DND-41 (cell line): ENCODE data around the gene ARRDC2.

Experiments used
- ATAC-seq: fragments of 200-7000 bp; cut with Tn5 transposase; 3 replicates; pipeline ENCODE4 v1.9.1; 2021; ENCODE audit warnings: low read depth; ENCODE audit not compliant: insufficient read depth
- DNase-seq: peaks from one replicate; pipeline ENCODE4 v3.0.0-alpha.2; 2020
- H2AFZ ChIP-seq: 2 replicates; pipeline ENCODE4 v1.6.0; 2012; ENCODE audit warnings: low read depth, low read length
- H3K27ac ChIP-seq: 2 replicates; pipeline ENCODE4 v1.5.1; 2012; ENCODE audit warnings: low read length, inconsistent platforms
- H3K27me3 ChIP-seq: fragments of 200-600 bp; sonication (generic); 2 replicates; pipeline ENCODE4 v1.6.0; 2012; ENCODE audit warnings: low read length, mild to moderate bottlenecking, inconsistent platforms; ENCODE audit not compliant: insufficient read depth, poor library complexity
- H3K36me3 ChIP-seq: 2 replicates; pipeline ENCODE4 v1.5.1; 2012; ENCODE audit warnings: low read length, inconsistent platforms; ENCODE audit not compliant: insufficient read depth
- H3K4me1 ChIP-seq: 2 replicates; pipeline ENCODE4 v1.5.1; 2012; ENCODE audit warnings: mild to moderate bottlenecking, low read length; ENCODE audit not compliant: insufficient read depth
- H3K4me2 ChIP-seq: 2 replicates; pipeline ENCODE4 v1.6.0; 2012; ENCODE audit warnings: mild to moderate bottlenecking, moderate library complexity, low read length, inconsistent platforms; ENCODE audit not compliant: insufficient read depth
- H3K4me3 ChIP-seq, 2 experiments: fragments of 200-600 bp in 1 of 2; shearing (Covaris generic) in 1 of 2; 2 replicates each; pipeline ENCODE4 v1.5.1; 2012 to 2016; ENCODE audit warnings: inconsistent platforms in 2 of 2, low read length in 2 of 2, mild to moderate bottlenecking in 2 of 2, low read depth in 1 of 2, moderate library complexity in 1 of 2
- H3K79me2 ChIP-seq: 2 replicates; pipeline ENCODE4 v1.6.0; 2012; ENCODE audit warnings: low read length, inconsistent platforms; ENCODE audit not compliant: insufficient read depth
- H3K9ac ChIP-seq: 2 replicates; pipeline ENCODE4 v1.6.0; 2012; ENCODE audit warnings: low read depth, mild to moderate bottlenecking, inconsistent platforms, low read length, moderate library complexity
- H3K9me3 ChIP-seq: 2 replicates; pipeline ENCODE4 v1.5.1; 2012; ENCODE audit warnings: low read length, moderate library complexity, mild to moderate bottlenecking, inconsistent platforms; ENCODE audit not compliant: insufficient read depth, severe bottlenecking
- H4K20me1 ChIP-seq: 2 replicates; pipeline ENCODE4 v1.6.0; 2012; ENCODE audit warnings: low read length; ENCODE audit not compliant: insufficient read depth
- EZH2 ChIP-seq: IDR thresholded peaks from 3 replicates; pipeline ENCODE4 v1.6.1; 2012; ENCODE audit warnings: borderline replicate concordance, low read depth, mild to moderate bottlenecking, moderate library complexity, low read length, inconsistent platforms; ENCODE audit not compliant: severe bottlenecking
- TF ChIP-seq, protein P1 (sequence below): IDR thresholded peaks from 2 replicates; pipeline ENCODE4 v1.5.1; 2012; ENCODE audit warnings: borderline replicate concordance, low read length, moderate library complexity, mild to moderate bottlenecking; ENCODE audit not compliant: poor library complexity, severe bottlenecking; ENCODE audit errors: extremely low read depth

ARRDC2 gene

DNA sequence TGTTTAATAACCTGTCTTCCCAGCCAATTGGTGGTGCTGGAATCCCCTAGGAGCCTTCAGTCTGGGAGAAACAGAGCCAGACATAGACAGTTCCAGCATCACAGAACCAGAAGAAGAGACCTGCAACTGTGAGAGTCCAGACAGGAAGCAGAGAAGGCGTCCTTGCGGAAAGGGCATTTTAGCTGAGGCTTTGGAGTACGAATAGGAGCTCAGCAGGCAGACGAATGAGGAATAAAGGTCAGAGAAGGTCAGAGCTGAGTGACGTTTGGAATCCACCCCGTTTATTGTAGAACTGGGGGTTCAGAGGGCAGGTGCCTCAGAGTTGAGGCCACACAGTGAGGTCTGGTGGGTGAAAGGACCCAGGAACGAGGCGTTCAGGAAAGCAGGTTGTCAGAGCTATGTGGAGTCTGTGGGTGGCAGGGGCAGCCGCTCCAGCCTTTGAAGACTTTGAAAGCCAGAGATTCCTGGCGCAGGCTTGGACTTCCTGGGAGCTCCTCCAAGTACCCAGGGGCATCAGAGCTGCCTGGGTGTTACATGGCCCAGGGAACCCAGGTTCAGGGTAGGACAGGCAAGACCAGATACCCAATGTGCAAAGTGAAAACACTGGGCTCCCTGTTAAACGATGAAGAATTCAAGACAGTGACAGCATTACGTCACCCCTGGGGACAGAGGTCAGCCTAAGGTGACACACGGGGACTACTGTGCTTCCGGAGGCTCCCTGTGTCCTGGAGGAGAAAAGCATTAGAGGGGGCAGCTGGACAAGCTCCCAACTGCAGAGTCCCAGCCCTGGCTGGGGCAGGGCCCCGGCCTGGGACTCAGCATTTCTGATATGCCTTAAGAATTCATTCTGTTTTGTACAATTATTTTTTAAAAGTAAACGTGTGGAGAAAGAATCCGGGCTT lies 5.5 kb downstream of the ARRDC2 start:
- TF ChIP-seq, protein P1, sequence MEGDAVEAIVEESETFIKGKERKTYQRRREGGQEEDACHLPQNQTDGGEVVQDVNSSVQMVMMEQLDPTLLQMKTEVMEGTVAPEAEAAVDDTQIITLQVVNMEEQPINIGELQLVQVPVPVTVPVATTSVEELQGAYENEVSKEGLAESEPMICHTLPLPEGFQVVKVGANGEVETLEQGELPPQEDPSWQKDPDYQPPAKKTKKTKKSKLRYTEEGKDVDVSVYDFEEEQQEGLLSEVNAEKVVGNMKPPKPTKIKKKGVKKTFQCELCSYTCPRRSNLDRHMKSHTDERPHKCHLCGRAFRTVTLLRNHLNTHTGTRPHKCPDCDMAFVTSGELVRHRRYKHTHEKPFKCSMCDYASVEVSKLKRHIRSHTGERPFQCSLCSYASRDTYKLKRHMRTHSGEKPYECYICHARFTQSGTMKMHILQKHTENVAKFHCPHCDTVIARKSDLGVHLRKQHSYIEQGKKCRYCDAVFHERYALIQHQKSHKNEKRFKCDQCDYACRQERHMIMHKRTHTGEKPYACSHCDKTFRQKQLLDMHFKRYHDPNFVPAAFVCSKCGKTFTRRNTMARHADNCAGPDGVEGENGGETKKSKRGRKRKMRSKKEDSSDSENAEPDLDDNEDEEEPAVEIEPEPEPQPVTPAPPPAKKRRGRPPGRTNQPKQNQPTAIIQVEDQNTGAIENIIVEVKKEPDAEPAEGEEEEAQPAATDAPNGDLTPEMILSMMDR, result no peak
- no peak for TF ChIP-seq EZH2
- no peak for DNase-seq
- peaks cover 50% of the 10 kb centered on the region for H3K36me3 ChIP-seq
- H3K4me1 ChIP-seq, result peaks cover 44% of the 10 kb centered on the region
- H3K9ac ChIP-seq, result peak overlapping the region; percentile 20
- no peaks in the 10 kb centered on the region for H3K9me3 ChIP-seq
- peaks cover 9% of the 10 kb centered on the region for H3K79me2 ChIP-seq
- no peaks in the 10 kb centered on the region for H4K20me1 ChIP-seq
- no peak for ATAC-seq
- H3K27me3 ChIP-seq, result no peaks in the 10 kb centered on the region
- H2AFZ ChIP-seq, result no peak overlapping the region
- peak overlapping the region; percentile 51 for H3K27ac ChIP-seq
- H3K4me3 ChIP-seq, result no peak overlapping the region
- peak overlapping the region; percentile 1; the same call in 1 of the 2 replicates for H3K4me2 ChIP-seq

DNA sequence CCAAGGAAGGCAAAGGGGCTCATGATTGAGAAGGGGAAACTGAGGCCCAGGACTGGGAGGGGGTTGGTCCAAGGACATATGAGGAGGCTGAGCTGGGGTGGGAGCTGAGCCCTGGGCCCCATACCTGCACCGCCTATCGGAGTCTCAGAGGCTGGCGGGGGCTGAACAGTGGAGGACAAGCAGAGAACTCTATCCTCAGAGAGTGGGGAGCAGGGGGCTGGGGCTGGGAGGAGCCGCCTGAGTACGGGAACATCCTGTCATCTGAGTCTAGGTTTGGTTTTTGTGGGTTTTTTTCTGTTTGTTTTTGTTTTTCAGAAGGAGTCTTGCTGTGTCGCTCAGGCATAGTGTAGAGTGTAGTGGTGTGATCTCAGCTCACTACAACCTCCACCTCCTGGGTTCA lies 6.2 kb downstream of the ARRDC2 start:
- TF ChIP-seq, protein P1, result no peak
- no peak for TF ChIP-seq EZH2
- Histone ChIP-seq H3K4me1 (peaks cover 36% of the 10 kb centered on the region), H3K27ac (peak overlapping the region; percentile 51), H2AFZ (no peak overlapping the region), H3K36me3 (peaks cover 42% of the 10 kb centered on the region), H3K79me2 (0 out of 2 replicates have a peak, but pooled peaks cover 4% of the 10 kb centered on the region), H3K9me3 (no peaks in the 10 kb centered on the region), H4K20me1 (no peaks in the 10 kb centered on the region), H3K4me3 (no peak overlapping the region), H3K27me3 (no peaks in the 10 kb centered on the region), H3K4me2 (peak overlapping the region; percentile 1; the same call in 1 of the 2 replicates), H3K9ac (peak overlapping the region; percentile 17)
- ATAC-seq, result peak; percentile 69; the same call in 2 of the 3 replicates
- DNase-seq, result peak; percentile 42

DNA sequence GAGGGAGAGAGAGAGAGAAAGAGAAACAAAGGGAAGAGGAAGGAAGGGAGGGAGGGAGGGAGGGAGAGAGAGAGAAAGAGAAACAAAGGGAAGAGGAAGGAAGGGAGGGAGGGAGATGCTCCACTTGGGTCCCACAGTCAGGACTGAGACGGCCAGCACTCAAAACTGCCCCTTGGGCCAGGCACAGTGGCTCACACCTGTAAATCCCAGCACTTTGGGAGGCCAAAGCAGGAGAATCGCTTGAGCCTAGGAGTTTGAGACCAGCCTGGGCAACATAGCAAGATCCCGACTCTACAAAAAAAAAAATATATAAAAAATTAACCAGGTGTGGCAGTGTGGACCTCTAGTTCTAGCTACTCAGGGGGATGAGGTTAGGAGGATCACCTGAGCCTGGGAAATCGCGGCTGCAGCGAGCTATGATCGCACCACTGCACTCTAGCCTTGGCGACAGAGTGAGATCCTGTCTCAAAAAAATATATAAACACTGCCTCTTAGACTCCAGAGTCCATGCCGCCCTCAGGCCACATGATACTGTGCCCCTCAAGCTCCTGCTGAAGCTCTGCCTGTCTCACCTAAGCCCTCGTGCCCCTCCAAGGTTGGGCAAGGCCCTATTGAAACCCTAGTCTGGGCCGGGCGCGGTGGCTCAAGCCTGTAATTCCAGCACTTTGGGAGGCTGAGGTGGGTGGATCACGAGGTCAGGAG lies 8.4 kb downstream of the ARRDC2 start:
- no peaks in the 10 kb centered on the region for H4K20me1 ChIP-seq
- H3K79me2 ChIP-seq, result no peaks in the 10 kb centered on the region
- H3K27ac ChIP-seq, result no peak overlapping the region
- H3K9ac ChIP-seq, result no peak overlapping the region
- no peak overlapping the region for H2AFZ ChIP-seq
- no peaks in the 10 kb centered on the region for H3K9me3 ChIP-seq
- DNase-seq (no peak), ATAC-seq (no peak; the same call in 2 of the 3 replicates)
- peaks cover 21% of the 10 kb centered on the region for H3K36me3 ChIP-seq
- H3K4me3 ChIP-seq, result no peak overlapping the region
- H3K4me1 ChIP-seq, result peaks cover 38% of the 10 kb centered on the region
- TF ChIP-seq, protein P1, result no peak
- TF ChIP-seq EZH2, result no peak
- no peak overlapping the region for H3K4me2 ChIP-seq
- H3K27me3 ChIP-seq, result no peaks in the 10 kb centered on the region
